NCI-H1930 (cell line): Measurements from ENCODE around the gene XIRP2.

Experiments
- DNase-seq, 2 experiments: peaks; one replicate each; lab custom pipeline; 2025; lab: John Stamatoyannopoulos, UW

The XIRP2 gene

GRCh38 chr2:167292430-167293171 is 404.3 kb downstream of the XIRP2 start, which contains the start of gene B3GALT1:
Gene B3GALT1 (plus strand): TSS chr2:167293001.
- DNase-seq: peak; percentile 72 to 76

DNA sequence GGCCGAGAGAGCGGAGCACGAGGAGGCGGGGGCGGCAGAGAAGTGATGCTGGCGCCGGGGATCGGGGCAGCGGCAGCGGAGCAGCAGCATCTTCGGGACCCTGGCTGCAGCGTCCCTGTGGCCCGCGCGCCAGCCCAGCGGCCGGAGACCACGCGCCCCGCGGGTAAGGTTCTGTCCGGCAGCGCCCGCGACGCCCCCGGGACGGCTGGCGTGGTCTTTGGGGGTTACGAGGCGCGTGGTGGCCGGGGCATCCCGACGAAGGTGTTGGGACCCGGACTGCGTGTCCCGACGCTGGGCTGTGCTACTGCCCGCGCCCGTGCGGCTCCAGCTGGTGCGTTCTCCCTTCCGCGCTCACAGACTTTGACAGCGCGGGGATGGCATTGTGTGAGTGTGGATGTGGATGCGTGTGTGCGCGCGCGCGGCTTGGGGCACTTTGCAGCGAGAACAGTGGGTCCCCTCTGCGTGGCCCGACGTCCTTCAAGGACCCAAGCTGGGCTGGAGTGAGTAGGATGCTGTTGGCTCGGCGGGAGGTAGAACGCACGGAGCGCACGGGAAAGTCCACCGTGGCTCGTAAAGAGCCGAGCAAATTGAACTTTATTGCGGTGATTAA is 405.0 kb downstream of the XIRP2 start:
- no peak for DNase-seq

DNA sequence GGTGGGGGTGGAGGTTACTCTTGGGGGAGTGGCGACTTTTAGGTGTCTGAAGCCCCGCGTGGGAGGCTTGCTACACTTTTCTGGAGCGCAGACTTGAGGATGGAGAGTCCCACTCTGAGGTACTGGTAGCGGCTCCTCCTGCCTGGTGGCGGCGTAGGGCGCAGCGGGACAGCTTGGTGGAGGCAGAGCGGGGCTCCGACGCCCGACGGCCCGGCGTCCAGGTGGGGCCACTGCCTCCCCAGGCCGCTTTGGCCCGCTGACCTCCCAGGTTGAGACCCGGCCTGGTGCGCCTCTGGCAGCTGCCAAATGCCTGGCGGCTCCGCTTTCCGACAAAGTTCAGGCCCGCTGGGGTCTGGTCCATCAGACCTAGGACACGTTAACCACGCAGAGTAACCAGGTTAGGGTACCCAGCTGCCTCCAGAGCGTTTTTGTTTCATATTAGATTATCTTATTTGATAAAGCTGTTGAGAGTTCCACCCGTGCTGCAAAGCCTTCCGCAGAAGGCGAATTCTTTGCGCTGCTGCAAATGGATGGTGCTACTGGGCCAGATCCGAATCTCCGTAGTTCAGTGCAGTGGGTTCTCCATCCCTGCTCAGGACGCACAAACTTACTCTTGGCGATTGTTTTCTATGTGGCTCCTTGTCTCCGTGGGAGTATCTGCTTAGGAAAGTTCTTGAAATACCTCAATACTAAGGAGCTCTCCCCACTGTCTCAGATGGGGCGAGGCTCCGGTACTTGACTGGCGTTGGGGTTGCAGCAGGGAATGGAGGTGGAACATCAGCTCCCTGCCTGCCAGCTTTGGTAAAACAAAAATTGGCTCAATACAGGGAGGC is 405.9 kb downstream of the XIRP2 start:
- DNase-seq: no peak

DNA sequence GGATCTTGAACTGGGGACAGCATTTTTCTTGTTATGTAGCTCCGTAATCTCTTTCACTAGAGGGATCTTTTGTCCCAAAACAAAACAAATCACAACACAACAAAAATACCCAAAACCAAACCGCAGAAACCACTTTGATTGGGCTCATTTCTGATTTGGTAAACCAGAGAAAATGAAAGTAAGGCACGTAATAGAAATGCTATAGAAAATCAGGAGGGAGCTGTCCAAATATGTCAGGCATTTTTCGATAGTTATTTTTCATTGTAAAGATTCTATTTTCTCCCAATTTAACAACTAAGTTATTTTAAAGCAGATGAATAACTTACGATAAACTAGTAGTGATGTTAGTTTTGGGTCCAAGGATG is 406.5 kb downstream of the XIRP2 start:
- DNase-seq: no peak

- no peak for DNase-seq
Observed at GRCh38 chr2:167297292-167297691, 409.0 kb downstream of the XIRP2 start.

GRCh38 chr2:167298017-167298416 is 409.7 kb downstream of the XIRP2 start:
- no peak for DNase-seq
